Activated CD4-positive, alpha-beta T cell treated with anti-CD3 and anti-CD28 coated beads for 1 hour (primary cell): ENCODE results near the gene C3orf18.
"Not testable (repeated sequence)": the region's sequence is repeated elsewhere in the genome, so short reads cannot be mapped to it uniquely, and the experiment has no call there.

ENCODE experiments used
- DNase-seq: peaks from one replicate; pipeline ENCODE4 v3.0.0-alpha.2; 2020

C3orf18 gene

GRCh38 chr3:50519471-50520089 lies 48.0 kb downstream of the C3orf18 start:
- DNase-seq, result peak; percentile 55

GRCh38 chr3:50518436-50518835 lies 49.1 kb downstream of the C3orf18 start:
- DNase-seq, result no peak

- DNase-seq, result no peak
Observed at GRCh38 chr3:50517721-50518206, 49.8 kb downstream of the C3orf18 start.

DNA sequence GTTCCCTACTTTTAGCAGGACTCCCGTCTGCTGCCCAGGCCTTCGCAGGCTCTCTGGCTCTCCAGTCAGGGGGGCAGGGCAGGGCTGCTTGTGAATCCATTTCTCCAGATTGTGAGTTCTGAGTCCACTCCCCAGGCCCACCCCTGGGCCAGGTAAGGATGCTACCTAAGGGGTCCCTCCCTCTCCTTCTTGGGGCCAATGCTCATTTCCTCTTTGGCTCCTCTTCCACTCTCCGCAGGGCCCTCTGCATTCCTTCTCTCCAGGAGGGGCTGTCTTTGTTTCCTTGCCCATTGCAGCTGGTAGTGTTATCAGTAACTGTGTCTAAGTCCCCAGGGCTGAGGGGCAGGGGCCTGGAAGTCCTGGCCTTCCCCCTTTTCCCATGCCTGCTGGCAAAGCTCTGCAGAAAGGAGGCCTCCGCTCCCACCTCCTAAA lies 51.1 kb downstream of the C3orf18 start:
- DNase-seq, result no peak

- DNase-seq, result no peak
Observed at GRCh38 chr3:50515565-50516439, 51.7 kb downstream of the C3orf18 start.

- not testable (repeated sequence) for DNase-seq
Observed at GRCh38 chr3:50512908-50513307, 54.6 kb downstream of the C3orf18 start.

DNA sequence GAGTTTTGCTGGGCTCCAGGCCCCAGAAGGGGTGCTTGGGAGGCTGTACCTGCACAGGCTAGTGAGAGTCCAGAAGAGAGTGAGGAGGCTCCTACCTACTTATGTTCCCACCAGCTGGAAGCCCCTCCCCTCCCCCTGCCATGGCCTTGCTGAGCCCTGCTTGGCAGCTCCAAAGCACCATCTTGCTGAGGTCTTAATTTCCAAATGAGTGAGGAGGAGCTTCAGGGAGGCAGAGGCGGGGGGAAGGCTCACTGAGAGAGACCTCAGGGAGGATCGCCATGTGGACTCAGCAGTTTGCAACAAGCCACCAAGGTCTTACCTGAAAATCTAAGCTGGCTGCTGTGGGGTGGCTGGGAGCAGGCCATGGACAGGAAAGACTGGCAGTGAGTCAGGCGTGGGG lies 55.4 kb downstream of the C3orf18 start:
- DNase-seq, result no peak

DNA sequence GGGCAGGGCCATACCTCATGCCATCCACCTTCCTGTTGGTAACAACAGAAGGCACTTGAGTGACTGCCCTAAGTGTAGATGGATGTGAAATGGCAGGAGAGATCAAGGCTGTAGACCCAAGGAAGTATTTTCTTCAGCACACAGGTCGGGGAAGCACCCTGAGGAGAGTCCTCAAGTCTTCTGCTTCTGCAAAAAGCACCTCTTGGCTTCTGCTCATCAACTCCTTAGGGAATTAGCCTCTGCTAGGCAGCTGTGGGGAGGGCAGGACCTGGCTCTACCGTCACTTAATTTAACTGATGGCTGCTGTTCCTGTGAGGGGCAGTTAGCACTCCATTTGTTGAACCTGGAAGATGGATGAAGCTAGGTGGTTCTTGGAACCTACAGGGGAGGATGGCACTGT lies 57.2 kb downstream of the C3orf18 start:
- no peak for DNase-seq

DNA sequence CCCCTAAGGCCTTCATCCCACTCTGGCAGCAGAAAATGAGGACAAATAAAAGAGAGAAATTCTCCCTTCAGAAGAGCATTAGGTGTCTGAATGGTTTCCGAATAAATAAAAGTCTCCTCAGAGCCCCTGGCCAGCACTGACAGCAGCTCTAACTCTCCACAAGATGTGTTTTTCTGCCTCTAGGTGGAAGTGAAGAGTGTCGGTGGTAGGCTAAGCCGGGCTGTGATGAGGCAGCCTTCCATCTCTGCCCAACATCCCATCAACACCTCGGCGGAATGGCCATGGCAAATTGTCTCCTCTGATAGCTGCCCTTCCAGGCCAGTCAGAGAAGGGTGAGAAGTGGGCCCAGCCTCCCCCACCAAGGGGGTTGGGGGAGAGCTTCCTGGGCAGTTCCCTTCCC lies 57.8 kb downstream of the C3orf18 start:
- no peak for DNase-seq

DNA sequence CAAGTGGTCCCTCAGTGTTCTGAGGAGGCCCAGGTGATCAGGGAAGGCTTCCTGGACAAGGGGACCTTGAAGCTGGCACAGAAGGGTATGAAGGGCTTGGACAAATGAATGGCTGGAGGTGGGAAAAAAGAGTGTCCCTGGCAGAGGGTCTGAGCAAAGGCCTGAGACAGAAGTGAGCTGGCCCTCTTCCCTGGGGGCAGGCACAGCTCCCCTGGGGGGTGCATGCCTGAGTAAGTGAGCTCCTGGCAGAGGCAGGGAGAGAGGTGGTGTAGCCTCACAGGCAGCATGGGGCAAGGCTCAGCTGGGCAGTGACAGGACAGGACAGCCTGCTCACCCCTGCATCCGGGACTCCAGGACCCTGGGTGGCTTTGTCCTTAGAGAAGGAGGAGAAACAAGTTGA lies 58.7 kb downstream of the C3orf18 start:
- DNase-seq, result no peak
